GM23248 (cell line): ENCODE measurements around the gene AGBL3.

Experiments used
- EZH2 ChIP-seq: fragments of 200-600 bp; sonication (generic); IDR thresholded peaks from 2 replicates; pipeline ENCODE4 v1.6.1; 2018; ENCODE audit warnings: antibody characterized with exemption, mild to moderate bottlenecking; ENCODE audit not compliant: insufficient read depth, poor library complexity, severe bottlenecking
- EZH2phosphoT487 ChIP-seq: fragments of 200-600 bp; sonication (generic); IDR thresholded peaks from 2 replicates; pipeline ENCODE4 v1.6.1; 2018; ENCODE audit warnings: antibody characterized with exemption, moderate library complexity, mild to moderate bottlenecking, low read depth; ENCODE audit not compliant: insufficient read depth

DNA sequence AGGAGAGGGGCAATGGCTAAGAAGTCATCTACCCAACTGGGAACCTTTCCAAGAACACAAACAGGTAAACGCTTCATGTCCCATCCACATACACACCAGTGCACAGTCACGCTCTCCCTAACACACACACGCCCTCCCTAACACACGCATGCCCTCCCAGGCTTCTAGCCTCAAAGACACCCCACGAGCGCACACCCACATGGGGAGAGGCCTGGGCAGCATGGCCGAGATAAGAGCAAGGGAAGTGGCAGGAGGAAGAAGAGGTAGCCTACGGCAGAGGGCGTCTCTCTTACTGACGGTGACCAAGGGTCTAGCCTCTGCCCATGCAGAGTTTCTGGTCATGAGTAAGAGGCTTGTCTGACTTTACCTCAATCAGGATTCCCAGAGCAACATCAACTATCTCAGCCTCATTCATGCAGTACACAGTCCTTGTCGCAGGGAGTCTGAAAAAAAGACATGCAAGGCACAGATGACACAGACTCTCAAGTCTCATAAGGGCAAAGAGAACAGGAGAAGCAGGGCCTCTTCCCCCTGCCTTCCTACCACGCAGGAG, 181.1 kb downstream of the AGBL3 start:
- no peak for TF ChIP-seq EZH2
- TF ChIP-seq EZH2phosphoT487, result no peak
